Measurements from ENCODE around the gene ZMYM2.

- TF ChIP-seq CTCF (IDR thresholded peaks at IDR 0.05): peak; percentile 84 to 96 (median 95)
- peak; percentile 41 to 47 for TF ChIP-seq POLR2A (IDR thresholded peaks at IDR 0.05)
- no peak for TF ChIP-seq EP300 (IDR thresholded peaks at IDR 0.05)
- peak; percentile 57 to 89 (median 74) for TF ChIP-seq POLR2AphosphoS5 (IDR thresholded peaks at IDR 0.05)
Observed at GRCh38 chr13:19959831-19960652, 1.5 kb downstream of the ZMYM2 start.
